IPS-18c (cell line): ENCODE data around the gene TMPRSS11D.

ENCODE experiments used
- H3K4me3 ChIP-seq: 2 replicates; pipeline ENCODE4 v1.7.0; 2013; ENCODE audit warnings: low read depth, mild to moderate bottlenecking, low read length, moderate library complexity; ENCODE audit not compliant: insufficient read depth
- H3K9me3 ChIP-seq: one replicate; pipeline ENCODE4 v1.6.1; 2013; ENCODE audit warnings: mild to moderate bottlenecking, low read length, moderate library complexity; ENCODE audit not compliant: control insufficient read depth, insufficient read depth

TMPRSS11D gene

GRCh38 chr4:67820903-67821302 lies 62.9 kb downstream of the TMPRSS11D start:
- no peaks in the 10 kb centered on the region for H3K9me3 ChIP-seq

DNA sequence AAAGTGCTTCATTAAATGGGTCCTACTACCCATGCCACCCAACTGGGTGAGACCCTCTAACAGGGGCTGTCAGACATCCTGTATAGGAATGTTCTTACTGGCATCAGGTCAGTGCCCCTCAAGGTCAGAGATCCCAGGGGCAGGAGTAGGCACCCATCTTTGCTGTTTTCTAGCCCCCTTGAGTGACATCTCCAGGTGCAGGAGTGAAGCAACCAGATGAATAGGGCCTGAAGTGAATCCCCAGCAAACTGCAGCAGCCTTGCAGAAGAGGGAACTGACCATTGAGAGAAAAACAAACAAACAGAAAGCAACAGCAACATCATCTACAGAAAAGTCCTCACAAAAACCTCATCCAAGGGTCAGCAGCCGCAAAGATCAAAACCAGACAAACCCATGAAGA lies 73.8 kb downstream of the TMPRSS11D start:
- Histone ChIP-seq H3K9me3 (no peaks in the 10 kb centered on the region), H3K4me3 (no peak overlapping the region)

More at GRCh38 chr4:67820903-67821302, 62.9 kb downstream of the TMPRSS11D start:
- no peak overlapping the region for H3K4me3 ChIP-seq

DNA sequence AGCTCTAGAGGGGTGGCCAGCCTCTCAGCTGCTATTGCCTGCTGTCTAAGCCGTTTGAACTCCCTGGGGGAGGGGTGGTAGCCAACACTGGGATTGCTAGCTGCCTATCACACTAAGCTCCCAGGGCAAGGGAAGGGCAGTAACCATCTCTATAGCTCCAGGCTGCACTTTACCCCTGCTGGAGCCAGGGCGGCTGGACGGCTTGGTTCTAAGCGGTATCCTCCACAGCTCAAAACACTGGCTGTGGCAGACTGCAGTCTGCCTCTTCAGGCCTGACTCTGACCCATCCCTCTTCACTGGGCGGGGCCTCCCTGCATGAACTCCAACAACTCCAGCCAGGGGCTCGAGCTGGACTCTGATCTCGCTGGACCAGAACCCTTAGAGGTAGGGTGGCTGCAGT lies 74.3 kb downstream of the TMPRSS11D start:
- H3K9me3 ChIP-seq = no peaks in the 10 kb centered on the region
- H3K4me3 ChIP-seq = no peak overlapping the region

GRCh38 chr4:67796810-67797209 lies 87.0 kb downstream of the TMPRSS11D start:
- Histone ChIP-seq H3K9me3 (no peaks in the 10 kb centered on the region), H3K4me3 (no peak overlapping the region)

DNA sequence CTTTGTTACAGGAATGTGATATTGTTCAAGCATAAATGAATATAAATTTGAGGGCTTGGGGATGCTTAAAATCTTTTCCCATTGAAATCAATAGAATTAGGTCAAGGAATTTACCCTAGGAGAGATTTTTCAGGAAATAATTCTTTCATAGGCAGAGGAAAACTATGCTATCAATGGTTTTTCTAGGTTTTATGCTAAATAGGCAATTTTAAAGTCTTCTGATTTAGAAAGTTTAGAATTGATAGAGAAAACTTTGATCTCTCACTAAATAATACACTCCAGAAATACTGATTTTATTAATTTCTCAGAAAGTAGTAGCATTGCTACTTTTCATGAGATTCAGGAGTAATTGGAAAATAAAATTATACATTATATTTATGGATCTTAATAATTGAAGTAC lies 93.1 kb downstream of the TMPRSS11D start:
- H3K9me3 ChIP-seq = no peaks in the 10 kb centered on the region
- no peak overlapping the region for H3K4me3 ChIP-seq

GRCh38 chr4:67787311-67787710 lies 96.5 kb downstream of the TMPRSS11D start:
- Histone ChIP-seq H3K4me3 (no peak overlapping the region), H3K9me3 (peaks cover 2% of the 10 kb centered on the region)

DNA sequence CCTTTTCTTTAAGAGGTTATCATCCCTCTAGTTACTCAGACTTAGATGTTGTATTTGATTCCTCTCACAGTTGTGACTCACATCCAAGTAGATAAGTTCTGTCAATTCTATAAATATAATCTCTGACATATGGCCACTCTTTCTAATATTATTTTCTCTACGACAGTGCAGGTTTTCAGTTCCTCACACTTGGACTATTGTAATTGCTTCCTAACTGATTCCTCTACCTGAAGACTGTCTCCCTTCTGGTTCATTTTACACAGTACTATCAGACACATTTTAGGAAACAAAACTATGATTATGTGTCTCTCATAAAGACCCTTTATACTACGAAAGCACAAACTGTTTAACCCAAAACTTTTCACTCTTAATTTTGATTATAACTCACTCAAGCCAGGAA lies 98.3 kb downstream of the TMPRSS11D start:
- H3K9me3 ChIP-seq = peaks cover 2% of the 10 kb centered on the region
- no peak overlapping the region for H3K4me3 ChIP-seq

DNA sequence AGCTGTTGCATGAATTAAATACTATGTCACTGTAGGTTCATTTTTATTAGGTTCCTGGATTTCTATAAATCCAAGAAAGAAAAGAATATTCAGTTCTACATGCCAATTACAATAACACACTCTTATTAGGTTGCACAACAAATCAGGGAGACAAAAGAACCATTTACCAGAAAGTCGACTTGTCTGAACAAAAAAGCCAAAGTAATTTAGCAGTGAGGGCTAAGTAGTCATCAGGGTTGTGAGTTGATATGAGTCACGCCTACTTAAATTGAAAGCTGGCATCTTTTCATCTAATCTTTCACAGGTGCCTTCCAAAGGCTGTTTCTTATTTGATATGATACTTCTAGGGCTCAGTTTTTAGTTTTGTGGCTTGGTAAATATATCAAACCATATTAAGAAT lies 104.2 kb downstream of the TMPRSS11D start:
- peaks cover 2% of the 10 kb centered on the region for H3K9me3 ChIP-seq
- H3K4me3 ChIP-seq = no peak overlapping the region

GRCh38 chr4:67776746-67777145 lies 107.1 kb downstream of the TMPRSS11D start:
- Histone ChIP-seq H3K4me3 (no peak overlapping the region), H3K9me3 (no peaks in the 10 kb centered on the region)
